Endometrial microvascular endothelial cells (primary cell): Measurements from ENCODE around the gene MUC21. TPM values are rescaled to one million over a fixed set of nuclear protein-coding genes. Genes with fewer than 3 reads are reported as not detected.

Experiments
- in situ Hi-C: cut with HindIII; loops from 2 replicates; pipeline ENCODE4 v1.10.0; 2017; ENCODE audit warnings: low sequenced_read_pairs, low pct_unique_long_range_greater_than_20kb; ENCODE audit errors: inconsistent ontology term
- total RNA-seq: library from RNA; depleted of rRNA; stranded (reverse); fragments of >200 nt; gene quantifications from one replicate; pipeline ENCODE4 v1.2.3, GENCODE V29; 2015; ENCODE audit errors: inconsistent ontology term

The MUC21 gene
- total RNA-seq, 1 donor from 2014 or later = not detected

DNA sequence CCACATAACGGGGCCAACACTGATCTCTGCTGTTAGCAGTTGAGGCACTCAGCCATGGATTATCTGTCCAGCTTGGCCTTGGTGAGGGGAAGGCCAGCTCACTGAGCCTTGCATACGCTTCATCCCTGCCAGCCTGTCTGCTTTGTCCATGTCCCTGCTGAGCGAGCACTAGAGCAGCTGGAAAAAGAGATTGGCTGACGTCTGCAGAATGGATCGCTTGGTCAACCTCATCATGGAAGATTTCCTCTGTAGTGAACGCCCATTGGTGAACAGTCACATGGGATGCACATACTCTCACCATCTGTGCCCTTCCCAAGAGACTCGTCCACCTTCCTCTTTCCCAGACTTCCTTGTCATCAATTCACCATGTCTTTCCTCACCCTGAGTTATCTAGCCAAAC is 53.7 kb downstream of the MUC21 start:
- in situ Hi-C loops = no loop called here

DNA sequence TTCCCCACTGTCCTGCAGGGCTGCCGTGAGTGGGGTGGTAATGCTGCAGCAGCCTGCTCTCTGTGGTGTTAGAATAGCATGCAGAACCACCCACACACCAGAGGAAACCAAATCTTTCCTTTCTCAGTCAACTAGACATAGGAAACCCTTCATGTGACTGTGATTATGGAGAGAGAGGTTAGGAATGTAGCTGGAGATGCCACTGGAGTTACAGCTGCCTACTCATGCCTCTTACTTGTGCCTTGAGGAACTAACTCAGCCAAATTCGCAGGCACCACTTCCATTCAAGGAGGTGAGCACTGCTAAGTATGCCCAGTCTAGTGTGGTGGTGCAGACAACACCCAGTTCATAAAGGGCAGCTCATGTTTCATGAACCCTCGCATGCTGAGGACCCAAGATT is 54.2 kb downstream of the MUC21 start:
- in situ Hi-C loops = no loop called here

DNA sequence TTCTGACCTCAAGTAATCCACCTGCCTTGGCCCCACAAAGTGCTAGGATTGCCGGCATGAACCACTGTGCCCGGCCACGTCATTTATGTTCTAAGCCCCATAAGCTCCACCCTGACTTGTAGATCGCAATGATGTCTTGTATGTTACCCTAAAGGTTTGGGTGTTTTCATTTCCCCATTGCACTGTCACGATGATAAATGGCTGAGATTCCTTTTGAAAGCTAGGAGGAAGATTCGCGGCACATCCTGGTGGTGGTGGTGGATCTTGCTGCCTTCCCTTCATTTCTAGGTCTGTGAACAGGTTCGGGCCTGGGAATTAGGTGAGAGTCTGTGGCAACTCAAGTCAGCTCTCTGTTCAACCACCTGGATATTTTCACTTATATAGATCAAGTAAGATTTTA is 55.0 kb downstream of the MUC21 start:
- in situ Hi-C loops = no loop called here

Other genes starting within 250 kb of the MUC21 start
- gene FLOT1, start 241.0 kb upstream of the MUC21 start, total RNA-seq = 133 TPM
- 76.4 TPM for gene IER3, start 239.2 kb upstream of the MUC21 start, total RNA-seq
- gene DDR1, start 99.2 kb upstream of the MUC21 start, total RNA-seq = 16.6 TPM
- 11.6 TPM for gene GTF2H4, start 75.5 kb upstream of the MUC21 start, total RNA-seq
- gene VARS2, start 69.5 kb upstream of the MUC21 start, total RNA-seq = 37.4 TPM
- not detected for gene SFTA2, start 51.5 kb upstream of the MUC21 start, total RNA-seq
- not detected for gene MUCL3, start 42.7 kb upstream of the MUC21 start, total RNA-seq
- gene MUC22, start 26.8 kb downstream of the MUC21 start, total RNA-seq = not detected
- not detected for gene C6orf15, start 128.9 kb downstream of the MUC21 start, total RNA-seq
- gene PSORS1C1, start 131.1 kb downstream of the MUC21 start, total RNA-seq = 0.46 TPM
- not detected for gene CDSN, start 136.7 kb downstream of the MUC21 start, total RNA-seq
- not detected for gene PSORS1C2, start 155.3 kb downstream of the MUC21 start, total RNA-seq
- gene CCHCR1, start 174.1 kb downstream of the MUC21 start, total RNA-seq = 30.2 TPM
- gene TCF19, start 174.9 kb downstream of the MUC21 start, total RNA-seq = 53.7 TPM
- 6.4 TPM for gene POU5F1, start 187.0 kb downstream of the MUC21 start, total RNA-seq